Mesenteric fat pad (tissue), 1 donor: ENCODE data around the gene CHSY1. TPM values are rescaled to one million over a fixed set of nuclear protein-coding genes. Genes with fewer than 3 reads are reported as not detected.

Source experiments
- total RNA-seq: library from RNA; stranded (reverse); fragmentation: NEBNext Ultra II Directional; extraction: Animal tissue kit (Norgen Biotek cat#: 25700); gene quantifications from one replicate; pipeline ENCODE4 v1.2.1, GENCODE V29; 2021
- donor health status: DM: yes; HTN: yes; CAD: no.

Gene CHSY1
- total RNA-seq, 1 donor from 2014 or later = 53.5 TPM

Other genes with a start within 250 kb of the CHSY1 start
- 87.2 TPM for gene SELENOS, start 25.4 kb upstream of the CHSY1 start, total RNA-seq
- gene SNRPA1, start 43.2 kb upstream of the CHSY1 start, total RNA-seq = 40.8 TPM
- gene PCSK6, start 237.7 kb upstream of the CHSY1 start, total RNA-seq = 16.9 TPM